ENCODE results near the gene TCF3.
"Not testable (repeated sequence)": the region's sequence is repeated elsewhere in the genome, so short reads cannot be mapped to it uniquely, and the experiment has no call there.

The TCF3 gene

GRCh38 chr19:1645299-1645698 lies 7.1 kb downstream of the TCF3 start:
- no peak for TF ChIP-seq CTCF (IDR thresholded peaks at IDR 0.05)
- DNase-seq (ENCODE audit: low spot score) = no peak
- Histone ChIP-seq H3K27ac (no peak overlapping the region), H3K4me3 (no peak overlapping the region)

- no peak overlapping the region for H3K4me3 ChIP-seq
- no peak for DNase-seq (ENCODE audit: low spot score)
- no peak for TF ChIP-seq CTCF (IDR thresholded peaks at IDR 0.05)
- no peak overlapping the region for H3K27ac ChIP-seq
Observed at GRCh38 chr19:1644070-1644469, 8.3 kb downstream of the TCF3 start.

GRCh38 chr19:1640893-1641448 lies 11.4 kb downstream of the TCF3 start:
- not testable (repeated sequence) for H3K27ac ChIP-seq; DNase-seq (ENCODE audit: low spot score); H3K4me3 ChIP-seq

- no peak overlapping the region for H3K27ac ChIP-seq
- DNase-seq (ENCODE audit: low spot score) = no peak
- H3K4me3 ChIP-seq = no peak overlapping the region
- no peak for TF ChIP-seq CTCF (IDR thresholded peaks at IDR 0.05)
Observed at GRCh38 chr19:1636325-1637236, 15.8 kb downstream of the TCF3 start.

GRCh38 chr19:1634938-1635243 lies 17.5 kb downstream of the TCF3 start:
- Histone ChIP-seq H3K27ac (no peak overlapping the region), H3K4me3 (no peak overlapping the region)
- no peak for TF ChIP-seq CTCF (IDR thresholded peaks at IDR 0.05)
- no peak for DNase-seq (ENCODE audit: low spot score)

GRCh38 chr19:1634242-1634937 lies 18.0 kb downstream of the TCF3 start:
- DNase-seq (ENCODE audit: low spot score) = no peak
- no peak overlapping the region for H3K4me3 ChIP-seq
- H3K27ac ChIP-seq = no peak overlapping the region
- no peak for TF ChIP-seq CTCF (IDR thresholded peaks at IDR 0.05)

- Histone ChIP-seq H3K4me3 (no peak overlapping the region), H3K27ac (no peak overlapping the region)
- no peak for DNase-seq (ENCODE audit: low spot score)
- no peak for TF ChIP-seq CTCF (IDR thresholded peaks at IDR 0.05)
Observed at GRCh38 chr19:1633269-1633826, 19.1 kb downstream of the TCF3 start.
